ENCODE data around the gene CT47A7. TPM values are rescaled to one million over a fixed set of nuclear protein-coding genes. Genes with fewer than 3 reads are reported as not detected.
A peak's percentile ranks its signal among the peaks of the same experiment; 100 is the strongest.
"Not testable (repeated sequence)": the region's sequence is repeated elsewhere in the genome, so short reads cannot be mapped to it uniquely, and the experiment has no call there.

Gene CT47A7
- polyA plus RNA-seq (2011; rRNA removed) = not detected in 2 replicates
- polyA plus RNA-seq (2012; cell fraction: cytosol; rRNA removed) = not detected in 2 replicates
- polyA plus RNA-seq (2012; cell fraction: nucleus; rRNA removed) = not detected in 2 replicates
- not detected in 3 replicates for polyA plus RNA-seq (2017; fragmentation: RNase III; extraction: RNeasy Plus Mini Kit Qiagen cat#74134 plus additional on column Dnase treatment)
- polyA minus RNA-seq (2011; rRNA and poly(A)+ RNA removed) = not detected in 2 replicates

DNA sequence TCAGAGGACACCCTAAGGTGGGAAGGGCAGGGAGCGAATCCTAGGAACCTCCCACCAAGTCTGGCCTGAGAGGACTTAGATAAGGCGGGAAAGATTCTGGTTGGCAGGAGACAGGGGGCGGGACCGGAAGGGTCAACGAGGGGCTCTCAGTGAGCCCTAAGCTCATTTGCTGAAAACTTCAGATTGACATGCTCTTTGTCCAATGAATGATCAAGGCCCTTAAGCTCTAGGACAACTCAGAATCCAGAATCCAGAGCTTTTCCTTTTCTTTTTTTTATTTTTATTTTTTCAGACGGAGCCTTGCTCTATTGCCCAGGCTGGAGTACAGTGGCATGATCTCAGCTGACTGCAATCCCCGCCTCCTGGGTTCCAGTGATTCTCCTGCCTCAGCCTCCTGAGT lies at the start of gene CT47A7:
Gene CT47A7 (minus strand): TSS at position 101 of the 400 bp plus-strand sequence. CDS start 255 bp downstream, outside the sequence.
- ATAC-seq; H3K4me1 ChIP-seq; CTCF ChIA-PET; H3K9me3 ChIP-seq; H3K4me2 ChIP-seq; H3K27ac ChIP-seq; DNase-seq (ENCODE audit: low read depth in 1 of 2, low spot score in 1 of 2); POLR2A ChIA-PET; FAIRE-seq; H3K4me3 ChIP-seq: not testable (repeated sequence)
- no CpG with 5 or more reads among the region's 7 CpGs for WGBS (ENCODE audit: missing lambda C conversion rate)

DNA sequence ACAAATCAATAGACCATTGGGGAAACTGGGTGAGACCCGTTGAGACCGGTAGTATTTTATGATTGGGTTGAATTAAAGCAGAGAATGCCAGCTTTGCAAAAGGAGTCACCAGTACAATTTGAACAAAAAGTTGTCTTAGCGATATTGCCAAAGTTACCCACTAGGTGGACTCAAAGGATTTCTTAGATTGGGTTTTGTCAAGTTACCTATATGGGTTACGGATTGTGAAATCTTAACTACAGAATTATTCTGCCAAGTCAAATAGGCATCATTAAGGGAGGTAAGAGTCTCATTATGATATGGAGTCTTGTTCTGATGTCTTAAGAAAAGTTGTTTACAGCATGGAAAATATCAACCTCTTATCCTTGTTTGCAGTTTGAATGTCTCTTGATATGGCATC lies 44.2 kb upstream of the CT47A7 start:
- POLR2A ChIA-PET = no interaction called here
- peak in 1 of 2 experiments; percentile 33 for DNase-seq (ENCODE audit: low read depth in 1 of 2, low spot score in 1 of 2)

More for the DNA sequence above, 44.2 kb upstream of the CT47A7 start:
- CTCF ChIA-PET = interaction anchor here (1.0 kb wide), 1 partner anchor 9 kb away, joined by 5 read pairs; no protein-coding TSS in a partner anchor
- no peak overlapping the region for H3K4me3 ChIP-seq
- no peak overlapping the region for H3K27ac ChIP-seq
- H3K4me1 ChIP-seq = no peaks in the 10 kb centered on the region
- no peaks in the 10 kb centered on the region for H3K9me3 ChIP-seq
- WGBS (ENCODE audit: missing lambda C conversion rate) = 22% methylated on average over 4 of the region's 4 CpGs
- ATAC-seq = peak in 1 of 2 experiments; percentile 52; a peak in 2 of 6 replicates
- H3K4me2 ChIP-seq = no peak overlapping the region
- TF ChIP-seq CHD4 (IDR thresholded peaks at IDR 0.05; ENCODE audit: borderline replicate concordance) (no peak), EHF (CRISPR knock-in tag; IDR thresholded peaks at IDR 0.05) (no peak), FOSL2 (IDR thresholded peaks at IDR 0.05) (no peak), FOSL2 (CRISPR knock-in tag; IDR thresholded peaks at IDR 0.05) (no peak), SMC3 (IDR thresholded peaks at IDR 0.05) (peak; percentile 22; the same call in 1 of the 3 replicates), POLR2A (IDR thresholded peaks at IDR 0.05; ENCODE audit: low read length) (no peak), NFE2L2 (conservative IDR thresholded peaks at IDR 0.05; ENCODE audit: low read length) (no peak), ZC3H11A (IDR thresholded peaks at IDR 0.05) (no peak), KDM1A (IDR thresholded peaks at IDR 0.05; ENCODE audit: low read depth) (no peak), CBX8 (IDR thresholded peaks at IDR 0.05) (no peak), ZFP36 (IDR thresholded peaks at IDR 0.05; ENCODE audit: borderline replicate concordance, partially characterized antibody) (no peak), NR3C1 (IDR thresholded peaks at IDR 0.05) (no peak), ZNF302 (CRISPR knock-in tag; IDR thresholded peaks at IDR 0.05) (no peak), HOXB13 (CRISPR knock-in tag; IDR thresholded peaks at IDR 0.05; ENCODE audit: low read depth) (no peak), EHMT2 (IDR thresholded peaks at IDR 0.05; ENCODE audit: low read depth) (no peak), CEBPB (IDR thresholded peaks at IDR 0.05) (peak in 1 of 2 experiments; percentile 58; a peak in 2 of 4 replicates), RFX5 (IDR thresholded peaks at IDR 0.05) (no peak), SREBF2 (IDR thresholded peaks at IDR 0.05) (no peak), BHLHE40 (IDR thresholded peaks at IDR 0.05; ENCODE audit: low read depth, low read length) (no peak), CBX2 (IDR thresholded peaks at IDR 0.05; ENCODE audit: borderline replicate concordance, low read depth) (no peak), RAD21 (conservative IDR thresholded peaks at IDR 0.05 in 1 of 2, IDR thresholded peaks at IDR 0.05 in 1 of 2) (peak; percentile 43 to 45; a peak in 3 of 5 replicates), FOSB (CRISPR knock-in tag; IDR thresholded peaks at IDR 0.05) (no peak), HOXB5 (CRISPR knock-in tag; IDR thresholded peaks at IDR 0.05) (no peak)
- TF ChIP-seq, protein P1, sequence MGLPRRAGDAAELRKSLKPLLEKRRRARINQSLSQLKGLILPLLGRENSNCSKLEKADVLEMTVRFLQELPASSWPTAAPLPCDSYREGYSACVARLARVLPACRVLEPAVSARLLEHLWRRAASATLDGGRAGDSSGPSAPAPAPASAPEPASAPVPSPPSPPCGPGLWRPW (IDR thresholded peaks at IDR 0.05) = no peak
- TF ChIP-seq, protein P2, sequence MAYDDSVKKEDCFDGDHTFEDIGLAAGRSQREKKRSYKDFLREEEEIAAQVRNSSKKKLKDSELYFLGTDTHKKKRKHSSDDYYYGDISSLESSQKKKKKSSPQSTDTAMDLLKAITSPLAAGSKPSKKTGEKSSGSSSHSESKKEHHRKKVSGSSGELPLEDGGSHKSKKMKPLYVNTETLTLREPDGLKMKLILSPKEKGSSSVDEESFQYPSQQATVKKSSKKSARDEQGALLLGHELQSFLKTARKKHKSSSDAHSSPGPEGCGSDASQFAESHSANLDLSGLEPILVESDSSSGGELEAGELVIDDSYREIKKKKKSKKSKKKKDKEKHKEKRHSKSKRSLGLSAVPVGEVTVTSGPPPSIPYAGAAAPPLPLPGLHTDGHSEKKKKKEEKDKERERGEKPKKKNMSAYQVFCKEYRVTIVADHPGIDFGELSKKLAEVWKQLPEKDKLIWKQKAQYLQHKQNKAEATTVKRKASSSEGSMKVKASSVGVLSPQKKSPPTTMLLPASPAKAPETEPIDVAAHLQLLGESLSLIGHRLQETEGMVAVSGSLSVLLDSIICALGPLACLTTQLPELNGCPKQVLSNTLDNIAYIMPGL (CRISPR knock-in tag; IDR thresholded peaks at IDR 0.05; ENCODE audit: borderline replicate concordance) = no peak
- TF ChIP-seq, protein P3, sequence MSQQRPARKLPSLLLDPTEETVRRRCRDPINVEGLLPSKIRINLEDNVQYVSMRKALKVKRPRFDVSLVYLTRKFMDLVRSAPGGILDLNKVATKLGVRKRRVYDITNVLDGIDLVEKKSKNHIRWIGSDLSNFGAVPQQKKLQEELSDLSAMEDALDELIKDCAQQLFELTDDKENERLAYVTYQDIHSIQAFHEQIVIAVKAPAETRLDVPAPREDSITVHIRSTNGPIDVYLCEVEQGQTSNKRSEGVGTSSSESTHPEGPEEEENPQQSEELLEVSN (IDR thresholded peaks at IDR 0.05; ENCODE audit: borderline replicate concordance, low read depth) = no peak
- TF ChIP-seq, protein P4, sequence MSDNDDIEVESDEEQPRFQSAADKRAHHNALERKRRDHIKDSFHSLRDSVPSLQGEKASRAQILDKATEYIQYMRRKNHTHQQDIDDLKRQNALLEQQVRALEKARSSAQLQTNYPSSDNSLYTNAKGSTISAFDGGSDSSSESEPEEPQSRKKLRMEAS (IDR thresholded peaks at IDR 0.05) = no peak
- TF ChIP-seq, protein P5, sequence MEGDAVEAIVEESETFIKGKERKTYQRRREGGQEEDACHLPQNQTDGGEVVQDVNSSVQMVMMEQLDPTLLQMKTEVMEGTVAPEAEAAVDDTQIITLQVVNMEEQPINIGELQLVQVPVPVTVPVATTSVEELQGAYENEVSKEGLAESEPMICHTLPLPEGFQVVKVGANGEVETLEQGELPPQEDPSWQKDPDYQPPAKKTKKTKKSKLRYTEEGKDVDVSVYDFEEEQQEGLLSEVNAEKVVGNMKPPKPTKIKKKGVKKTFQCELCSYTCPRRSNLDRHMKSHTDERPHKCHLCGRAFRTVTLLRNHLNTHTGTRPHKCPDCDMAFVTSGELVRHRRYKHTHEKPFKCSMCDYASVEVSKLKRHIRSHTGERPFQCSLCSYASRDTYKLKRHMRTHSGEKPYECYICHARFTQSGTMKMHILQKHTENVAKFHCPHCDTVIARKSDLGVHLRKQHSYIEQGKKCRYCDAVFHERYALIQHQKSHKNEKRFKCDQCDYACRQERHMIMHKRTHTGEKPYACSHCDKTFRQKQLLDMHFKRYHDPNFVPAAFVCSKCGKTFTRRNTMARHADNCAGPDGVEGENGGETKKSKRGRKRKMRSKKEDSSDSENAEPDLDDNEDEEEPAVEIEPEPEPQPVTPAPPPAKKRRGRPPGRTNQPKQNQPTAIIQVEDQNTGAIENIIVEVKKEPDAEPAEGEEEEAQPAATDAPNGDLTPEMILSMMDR (IDR thresholded peaks at IDR 0.05) = peak; percentile 43
- TF ChIP-seq, protein P6, sequence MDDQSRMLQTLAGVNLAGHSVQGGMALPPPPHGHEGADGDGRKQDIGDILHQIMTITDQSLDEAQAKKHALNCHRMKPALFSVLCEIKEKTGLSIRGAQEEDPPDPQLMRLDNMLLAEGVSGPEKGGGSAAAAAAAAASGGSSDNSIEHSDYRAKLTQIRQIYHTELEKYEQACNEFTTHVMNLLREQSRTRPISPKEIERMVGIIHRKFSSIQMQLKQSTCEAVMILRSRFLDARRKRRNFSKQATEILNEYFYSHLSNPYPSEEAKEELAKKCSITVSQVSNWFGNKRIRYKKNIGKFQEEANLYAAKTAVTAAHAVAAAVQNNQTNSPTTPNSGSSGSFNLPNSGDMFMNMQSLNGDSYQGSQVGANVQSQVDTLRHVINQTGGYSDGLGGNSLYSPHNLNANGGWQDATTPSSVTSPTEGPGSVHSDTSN (IDR thresholded peaks at IDR 0.05) = no peak
- TF ChIP-seq, protein P7, sequence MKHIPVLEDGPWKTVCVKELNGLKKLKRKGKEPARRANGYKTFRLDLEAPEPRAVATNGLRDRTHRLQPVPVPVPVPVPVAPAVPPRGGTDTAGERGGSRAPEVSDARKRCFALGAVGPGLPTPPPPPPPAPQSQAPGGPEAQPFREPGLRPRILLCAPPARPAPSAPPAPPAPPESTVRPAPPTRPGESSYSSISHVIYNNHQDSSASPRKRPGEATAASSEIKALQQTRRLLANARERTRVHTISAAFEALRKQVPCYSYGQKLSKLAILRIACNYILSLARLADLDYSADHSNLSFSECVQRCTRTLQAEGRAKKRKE (CRISPR knock-in tag; IDR thresholded peaks at IDR 0.05; ENCODE audit: low read depth) = no peak
- peak; percentile 74 for FAIRE-seq

Measured in A549 (cell line).